HCT116 (cell line): ENCODE data around the gene GNAO1.

Source experiments
- EGR1 ChIP-seq: IDR thresholded peaks from 2 replicates; pipeline ENCODE4 v1.6.1; 2012; ENCODE audit warnings: low read depth
- EZH2phosphoT487 ChIP-seq: fragments of 200-600 bp; IDR thresholded peaks from 2 replicates; pipeline ENCODE4 v1.6.1; 2018; ENCODE audit warnings: antibody characterized with exemption, borderline replicate concordance
- POLR2A ChIP-seq: IDR thresholded peaks from 2 replicates; pipeline ENCODE4 v1.7.0; 2011; ENCODE audit warnings: borderline replicate concordance; ENCODE audit not compliant: insufficient read depth, insufficient read length; ENCODE audit errors: extremely low read depth

DNA sequence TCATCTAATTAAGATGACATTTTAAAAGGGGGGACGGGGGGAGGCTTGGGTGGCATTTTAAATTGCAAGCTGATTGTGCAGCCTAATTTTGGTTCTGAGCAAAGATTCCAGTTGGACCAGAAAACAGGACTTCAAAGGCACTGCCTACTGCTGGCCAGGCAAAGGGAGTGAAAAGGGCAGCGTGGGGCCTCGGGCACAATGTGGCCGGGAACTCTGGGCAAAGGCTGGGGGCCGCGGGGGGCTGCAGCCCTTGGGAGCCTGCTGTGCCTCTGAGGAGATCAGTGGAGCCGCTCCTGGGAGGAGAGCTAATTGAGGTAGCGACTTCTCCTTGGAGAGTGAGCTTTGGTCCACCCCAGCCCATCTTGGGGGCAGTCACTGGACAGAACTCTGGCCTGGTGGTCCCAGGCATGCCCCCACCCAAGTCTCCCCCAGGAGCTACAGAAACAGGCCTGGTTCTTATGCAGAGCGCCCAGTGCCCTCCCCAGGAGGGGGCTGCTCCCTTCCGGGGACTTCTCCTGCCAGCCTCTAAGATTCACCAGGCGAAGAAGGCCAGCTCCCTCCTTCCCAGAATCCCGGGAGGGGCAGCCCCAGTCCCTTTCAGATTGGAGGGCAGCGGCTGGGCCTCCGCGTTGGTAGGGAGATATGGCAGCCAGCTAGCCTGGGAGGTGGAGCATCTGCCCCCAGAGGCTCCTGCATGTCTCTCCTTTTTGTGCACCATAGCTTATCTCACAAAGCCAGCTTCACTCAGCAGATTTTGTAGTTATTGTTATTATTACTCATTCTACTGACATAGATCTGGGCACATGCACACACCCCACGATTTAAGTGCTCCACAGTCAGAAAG, 115.6 kb downstream of the GNAO1 start:
- TF ChIP-seq EGR1 (no peak), EZH2phosphoT487 (no peak), POLR2A (no peak)
